GM21390 (cell line): Measurements from ENCODE around the gene TSPAN7.

Source experiments
- ATAC-seq: cut with Tn5 transposase; IDR thresholded peaks from one replicate; pipeline ENCODE4 v1.9.1; 2021; ENCODE audit not compliant: unreplicated experiment

Gene TSPAN7

GRCh38 chrX:38678821-38679220, 117.5 kb downstream of the TSPAN7 start:
- no peak for ATAC-seq

DNA sequence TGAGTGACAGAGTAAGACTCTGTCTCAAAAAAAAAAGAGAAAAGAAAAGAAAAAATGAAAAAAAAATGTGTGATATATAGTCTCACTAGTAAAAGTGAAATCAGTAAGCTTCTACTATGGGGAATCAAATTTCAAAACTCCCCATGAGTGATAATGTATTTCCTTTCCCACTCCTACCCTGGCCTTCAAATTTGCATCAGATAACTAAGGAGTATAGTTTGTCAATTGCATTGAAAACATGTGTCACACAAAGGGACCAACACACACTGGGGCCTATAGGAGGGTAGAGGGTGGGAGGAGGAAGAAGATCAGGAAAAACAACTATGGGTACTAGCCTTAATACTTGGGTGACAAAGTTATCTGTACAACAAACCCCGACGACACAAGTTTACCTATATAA, 118.4 kb downstream of the TSPAN7 start:
- ATAC-seq: no peak

- ATAC-seq: no peak
These were observed 120.8 kb downstream of the TSPAN7 start for GRCh38 chrX:38682095-38682494.

DNA sequence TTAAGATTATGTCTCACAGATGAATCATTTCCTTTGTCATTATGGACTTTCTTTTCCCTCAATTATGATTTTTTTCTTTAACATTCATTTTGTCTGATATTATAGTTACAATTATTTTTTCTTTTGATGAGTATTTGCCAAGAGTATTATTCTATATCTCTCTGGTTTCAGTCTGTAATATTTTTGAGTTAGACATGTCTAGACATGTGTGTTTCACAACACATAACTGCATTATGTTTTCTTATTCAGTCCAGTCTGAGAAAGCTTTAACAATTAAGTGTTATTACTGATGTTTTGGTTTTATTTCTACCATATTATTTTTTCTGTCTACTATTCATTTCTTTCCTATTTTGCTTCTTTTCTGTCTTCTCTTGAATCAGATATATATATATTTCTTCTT, 131.6 kb downstream of the TSPAN7 start:
- ATAC-seq: no peak

GRCh38 chrX:38694394-38694793, 133.1 kb downstream of the TSPAN7 start:
- no peak for ATAC-seq

DNA sequence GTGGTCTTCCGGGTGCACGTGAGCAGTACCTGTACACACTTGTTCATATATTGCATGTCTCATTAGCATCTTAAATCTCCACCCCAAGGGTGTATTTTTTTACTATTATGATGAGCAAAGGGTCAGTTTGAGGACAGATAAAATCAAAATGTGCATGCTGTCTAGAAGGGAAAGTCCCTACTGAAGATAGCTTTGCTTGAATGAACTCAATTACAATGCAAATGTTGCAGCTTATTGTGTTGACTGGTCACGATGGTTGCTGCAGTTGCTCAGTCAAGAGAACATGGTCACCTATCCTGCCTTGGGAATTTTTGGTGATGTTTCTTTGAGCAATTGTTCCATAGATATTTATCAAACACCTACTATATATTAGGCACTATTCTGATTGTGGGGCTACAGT, 136.1 kb downstream of the TSPAN7 start:
- ATAC-seq: no peak

- no peak for ATAC-seq
These were observed 137.8 kb downstream of the TSPAN7 start for GRCh38 chrX:38699121-38699520.

DNA sequence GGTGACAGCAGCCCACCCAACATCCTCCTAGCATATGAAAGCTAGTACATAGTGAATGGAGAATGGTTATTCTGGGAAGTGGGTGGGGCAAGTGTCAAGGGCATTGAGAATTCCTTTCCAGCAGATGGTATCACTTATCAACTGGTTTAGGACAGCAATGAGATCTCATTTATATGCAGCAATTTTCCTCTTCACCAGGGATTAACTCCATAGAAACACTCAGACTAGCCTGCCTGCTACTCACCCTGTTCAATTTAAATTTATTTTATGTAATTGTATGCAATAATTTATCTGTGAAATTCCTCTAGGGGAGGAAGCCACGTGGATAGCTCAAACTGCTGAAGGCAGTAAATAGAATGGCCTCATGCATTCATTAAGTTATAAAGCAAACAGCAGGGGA, 138.4 kb downstream of the TSPAN7 start:
- ATAC-seq: no peak

DNA sequence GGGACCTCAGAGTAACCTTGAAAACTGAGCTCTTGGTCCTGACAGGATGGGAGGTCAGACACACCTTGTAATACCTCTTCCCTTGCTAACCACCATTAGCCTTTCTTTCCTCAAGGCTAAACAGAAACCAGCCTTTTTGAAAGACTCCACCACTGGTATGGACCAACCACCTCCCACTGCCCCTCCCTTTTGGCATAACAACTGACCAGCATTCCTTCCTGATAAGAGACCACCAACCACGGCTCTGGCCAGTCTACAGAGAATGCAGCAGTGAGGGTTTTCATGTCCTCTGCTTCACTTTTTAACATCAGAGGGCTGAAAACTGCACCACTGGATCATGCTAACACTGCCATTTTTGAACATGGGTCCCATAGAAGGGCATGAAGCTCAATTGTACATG, 139.7 kb downstream of the TSPAN7 start:
- ATAC-seq: no peak

DNA sequence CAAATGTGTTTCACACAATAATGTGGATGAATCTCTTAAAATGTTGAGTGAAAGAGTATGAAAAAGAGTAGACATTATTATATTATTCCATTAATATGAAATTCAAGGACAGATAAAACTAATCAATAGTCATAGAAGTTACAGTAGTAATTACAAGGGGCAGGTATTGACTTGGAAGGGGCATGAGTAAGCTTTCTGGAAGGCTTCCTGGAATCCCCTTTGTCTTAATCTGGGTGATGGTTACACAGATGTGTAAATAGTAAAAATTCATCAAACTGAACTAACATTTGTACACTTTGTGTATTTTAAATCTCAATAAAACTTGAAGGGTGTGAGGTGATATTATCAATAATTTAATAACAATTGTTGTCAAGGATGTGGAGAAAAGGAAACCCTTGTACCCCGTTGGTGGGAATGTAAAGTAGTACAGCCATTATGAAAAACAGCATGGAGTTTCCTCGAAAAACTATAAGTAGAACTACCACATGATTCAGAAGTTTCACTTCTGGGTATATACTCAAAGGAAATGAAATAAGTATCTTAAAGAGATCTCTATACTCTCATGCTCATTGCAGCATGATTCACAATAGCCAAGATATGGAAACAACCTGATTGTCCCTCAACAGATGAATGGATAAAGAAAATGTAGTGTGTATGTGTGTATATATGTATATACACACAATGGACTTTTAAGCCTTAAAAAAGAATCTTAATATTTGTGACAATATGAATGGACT, 143.0 kb downstream of the TSPAN7 start:
- ATAC-seq: no peak

DNA sequence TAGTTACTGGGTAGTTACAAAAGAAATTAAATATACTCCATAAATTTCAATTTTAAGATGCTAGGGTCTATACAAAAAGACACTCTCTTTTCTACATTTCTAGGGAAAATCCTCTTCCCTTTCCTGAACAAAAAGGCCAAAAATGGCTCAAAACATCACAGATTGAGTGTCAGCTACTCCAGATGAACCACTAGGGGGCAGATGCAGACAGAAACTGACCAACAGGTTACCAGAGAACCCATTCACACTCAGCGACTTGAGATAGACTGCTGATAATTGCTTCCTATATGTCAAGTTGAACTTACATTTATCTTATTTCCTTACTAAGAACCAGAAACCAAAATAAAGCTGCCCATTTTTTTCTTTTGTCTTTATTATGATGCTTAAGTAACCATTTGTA, 156.5 kb downstream of the TSPAN7 start:
- ATAC-seq: no peak

DNA sequence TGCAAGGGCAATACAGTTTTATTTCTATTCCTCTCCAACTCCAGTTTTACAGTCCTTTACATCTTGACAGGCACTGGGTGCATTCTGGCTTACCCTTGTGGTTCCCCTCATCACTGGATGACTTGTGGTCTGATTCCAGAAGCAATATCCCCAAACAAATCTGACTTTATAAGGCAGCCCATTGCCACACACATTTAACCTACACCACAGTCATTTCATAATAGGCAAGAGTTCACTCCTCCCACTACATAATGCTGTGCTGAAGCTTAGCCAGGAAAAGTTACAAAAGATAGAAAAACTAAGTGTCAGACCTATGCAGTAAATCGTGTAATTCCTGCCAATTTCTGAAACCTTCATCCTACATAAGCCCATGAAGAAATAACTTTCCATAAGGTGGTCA, 157.0 kb downstream of the TSPAN7 start:
- no peak for ATAC-seq

DNA sequence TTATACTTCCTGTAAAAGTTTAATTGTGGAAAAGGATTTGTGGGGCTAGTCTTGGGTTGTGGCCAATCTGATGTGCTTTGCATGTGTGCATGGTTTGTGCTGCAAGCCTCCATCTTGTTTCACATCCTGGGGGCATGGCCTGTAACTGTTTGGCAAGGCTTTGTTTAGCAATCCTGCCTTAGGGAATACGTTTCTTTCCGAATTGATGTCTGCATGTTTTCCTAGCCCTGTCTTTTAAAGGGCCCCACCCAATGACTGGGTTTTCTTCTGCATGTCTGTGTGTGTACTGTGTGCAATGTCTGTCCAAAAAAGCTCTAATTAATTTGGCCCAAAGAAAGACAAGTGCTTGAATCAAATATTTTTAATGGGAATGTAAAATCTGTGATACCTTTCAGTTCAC, 165.3 kb downstream of the TSPAN7 start:
- ATAC-seq: no peak

GRCh38 chrX:38727668-38728067, 166.3 kb downstream of the TSPAN7 start:
- no peak for ATAC-seq

DNA sequence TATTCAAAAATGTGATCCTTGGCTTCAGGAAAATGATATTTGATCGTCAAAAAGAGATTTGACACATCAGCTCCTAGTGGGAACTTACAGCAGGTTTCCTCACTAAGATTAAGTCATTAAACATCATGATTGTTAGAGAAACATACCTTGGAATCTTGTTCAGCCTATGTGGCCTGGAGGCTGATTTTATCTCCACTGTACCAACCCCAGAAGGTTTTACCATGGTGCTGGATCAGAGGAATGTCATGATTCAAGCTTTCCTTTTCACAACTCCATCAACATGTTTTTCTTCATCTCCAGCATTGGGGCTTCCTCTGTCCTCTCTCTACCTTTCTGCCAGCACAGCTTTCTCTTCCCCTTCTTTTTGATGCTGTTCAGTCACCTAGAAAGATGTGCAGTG, 171.5 kb downstream of the TSPAN7 start:
- no peak for ATAC-seq
